ENCODE data around the gene XYLT1.

XYLT1 gene

DNA sequence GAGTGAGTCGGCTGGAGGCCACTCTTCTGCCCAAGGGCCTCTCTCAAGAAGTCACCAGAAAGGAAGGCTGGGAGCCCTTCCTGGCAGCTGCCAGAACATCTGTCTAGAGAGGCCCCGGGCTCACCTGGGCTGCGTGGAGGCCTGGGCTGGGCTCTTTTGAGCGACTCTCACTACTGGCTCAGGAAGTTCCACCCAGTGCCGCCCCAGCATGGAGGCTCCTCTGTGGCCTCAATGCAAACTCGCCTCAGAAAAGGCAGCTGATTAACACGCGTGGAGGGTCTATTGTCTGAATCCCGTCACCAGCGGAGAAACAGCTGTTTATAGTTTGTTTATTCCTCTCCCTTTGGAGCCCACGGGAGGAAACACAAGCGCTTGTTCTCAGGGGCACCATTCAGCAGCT is 25.3 kb downstream of the XYLT1 start:
- no peaks in the 10 kb centered on the region for H3K4me1 ChIP-seq (ENCODE audit: control insufficient read depth, insufficient read depth, low read depth, low read length)
- H3K9ac ChIP-seq (ENCODE audit: low read length) = no peak overlapping the region
- no peaks in the 10 kb centered on the region for H3K79me1 ChIP-seq (replicated peaks; ENCODE audit: low read length, poor library complexity, severe bottlenecking)
- H3K9me3 ChIP-seq (ENCODE audit: control insufficient read depth, low read length) = no peaks in the 10 kb centered on the region
- no peak overlapping the region for H3K4ac ChIP-seq (ENCODE audit: low read depth in 1 of 2, low read length in 2 of 2)
- no peak overlapping the region for H2BK120ac ChIP-seq (ENCODE audit: low read depth, low read length)
- no peak overlapping the region for H3K4me2 ChIP-seq (ENCODE audit: low read length, poor library complexity, severe bottlenecking)
- H2BK5ac ChIP-seq (ENCODE audit: low read depth, low read length, poor library complexity, severe bottlenecking) = no peak overlapping the region
- no peak overlapping the region for H2BK12ac ChIP-seq (ENCODE audit: low read length in 2 of 2)
- peaks cover 0 to 10% of the 10 kb centered on the region in 2 experiments for H3K36me3 ChIP-seq (ENCODE audit: control insufficient read depth in 1 of 2, insufficient read depth in 2 of 2, low read depth in 1 of 2, low read length in 2 of 2)
- no peak overlapping the region for H3K14ac ChIP-seq (ENCODE audit: low read length in 2 of 2)
- 63% methylated on average over 12 of the region's 12 CpGs for WGBS
- no peak overlapping the region for H4K8ac ChIP-seq (ENCODE audit: low read length)
- H2BK15ac ChIP-seq (ENCODE audit: low read depth, poor library complexity, severe bottlenecking) = no peak overlapping the region
- H3K27me3 ChIP-seq (ENCODE audit: control insufficient read depth in 1 of 2, insufficient read depth in 1 of 2, low read length in 2 of 2) = no peaks in the 10 kb centered on the region
- no peak overlapping the region for H2AK5ac ChIP-seq (ENCODE audit: low read length, severe bottlenecking)
- no peak for DNase-seq
- no peak overlapping the region for H2AFZ ChIP-seq (ENCODE audit: low read depth, low read length)
- no peak overlapping the region for H3K18ac ChIP-seq (ENCODE audit: low read depth in 1 of 2, low read length in 2 of 2)
- no peak overlapping the region for H3K4me3 ChIP-seq (ENCODE audit: insufficient read depth in 1 of 2, low read depth in 1 of 2, low read length in 2 of 2)
- no peak overlapping the region for H3K23ac ChIP-seq (ENCODE audit: low read length in 2 of 2)
- no peak overlapping the region for H3K27ac ChIP-seq (ENCODE audit: low read length, poor library complexity, severe bottlenecking)
- H4K91ac ChIP-seq (ENCODE audit: low read length) = no peak overlapping the region

DNA sequence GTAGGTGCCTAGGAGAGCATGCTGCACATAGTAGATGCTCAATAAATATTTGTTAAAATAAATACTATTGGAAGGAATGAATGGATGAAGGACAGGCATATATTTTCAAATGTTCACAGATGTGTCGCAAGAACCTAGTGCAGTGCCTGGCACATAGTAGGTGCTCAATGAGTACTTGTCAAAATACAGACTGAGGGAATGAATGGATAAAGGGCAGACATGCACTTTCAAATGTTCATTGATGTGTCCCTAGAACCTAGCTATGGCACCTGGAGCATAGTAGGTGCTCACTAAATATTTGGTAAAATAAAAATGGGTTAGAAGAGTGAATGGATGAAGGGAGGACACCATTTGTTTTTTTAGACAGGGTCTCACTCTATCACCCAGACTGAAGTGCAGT is 26.1 kb downstream of the XYLT1 start:
- H3K36me3 ChIP-seq (ENCODE audit: control insufficient read depth in 1 of 2, insufficient read depth in 2 of 2, low read depth in 1 of 2, low read length in 2 of 2) = peaks cover 0 to 10% of the 10 kb centered on the region in 2 experiments
- H2BK5ac ChIP-seq (ENCODE audit: low read depth, low read length, poor library complexity, severe bottlenecking) = no peak overlapping the region
- H2AK5ac ChIP-seq (ENCODE audit: low read length, severe bottlenecking) = no peak overlapping the region
- no peaks in the 10 kb centered on the region for H3K79me1 ChIP-seq (replicated peaks; ENCODE audit: low read length, poor library complexity, severe bottlenecking)
- no peaks in the 10 kb centered on the region for H3K4me1 ChIP-seq (ENCODE audit: control insufficient read depth, insufficient read depth, low read depth, low read length)
- no peak overlapping the region for H3K14ac ChIP-seq (ENCODE audit: low read length in 2 of 2)
- H2BK120ac ChIP-seq (ENCODE audit: low read depth, low read length) = no peak overlapping the region
- no peak overlapping the region for H3K4me3 ChIP-seq (ENCODE audit: insufficient read depth in 1 of 2, low read depth in 1 of 2, low read length in 2 of 2)
- H2BK12ac ChIP-seq (ENCODE audit: low read length in 2 of 2) = no peak overlapping the region
- H3K9ac ChIP-seq (ENCODE audit: low read length) = no peak overlapping the region
- no peak overlapping the region for H2BK15ac ChIP-seq (ENCODE audit: low read depth, poor library complexity, severe bottlenecking)
- 96% methylated on average over 1 of the region's 1 CpG for whole genome bisulfite sequencing
- H2AFZ ChIP-seq (ENCODE audit: low read depth, low read length) = no peak overlapping the region
- H3K9me3 ChIP-seq (ENCODE audit: control insufficient read depth, low read length) = no peaks in the 10 kb centered on the region
- H3K27me3 ChIP-seq (ENCODE audit: control insufficient read depth in 1 of 2, insufficient read depth in 1 of 2, low read length in 2 of 2) = no peaks in the 10 kb centered on the region
- H3K4me2 ChIP-seq (ENCODE audit: low read length, poor library complexity, severe bottlenecking) = no peak overlapping the region
- no peak for DNase-seq
- H3K4ac ChIP-seq (ENCODE audit: low read depth in 1 of 2, low read length in 2 of 2) = no peak overlapping the region
- no peak overlapping the region for H3K18ac ChIP-seq (ENCODE audit: low read depth in 1 of 2, low read length in 2 of 2)
- H3K23ac ChIP-seq (ENCODE audit: low read length in 2 of 2) = no peak overlapping the region
- H4K91ac ChIP-seq (ENCODE audit: low read length) = no peak overlapping the region
- H4K8ac ChIP-seq (ENCODE audit: low read length) = no peak overlapping the region
- H3K27ac ChIP-seq (ENCODE audit: low read length, poor library complexity, severe bottlenecking) = no peak overlapping the region

DNA sequence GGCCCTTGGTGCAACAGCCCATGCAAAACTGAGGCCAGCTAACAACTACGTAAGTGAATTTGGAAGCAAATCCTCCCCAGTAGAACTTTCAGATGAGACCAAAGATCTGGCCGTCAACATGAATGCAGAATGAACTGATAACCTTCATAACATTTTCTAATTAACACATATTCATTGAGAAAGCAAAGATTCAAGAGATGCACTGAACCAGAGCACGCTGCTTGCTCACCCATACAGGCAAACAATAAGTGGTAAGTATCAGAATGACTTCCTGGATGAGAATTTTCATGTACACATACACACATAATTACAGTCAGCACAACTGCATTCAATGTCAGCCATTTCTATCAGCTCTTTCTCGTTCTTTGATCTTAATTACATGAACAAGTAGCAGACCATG is 30.6 kb downstream of the XYLT1 start:
- Histone ChIP-seq H3K4me3 (ENCODE audit: insufficient read depth in 1 of 2, low read depth in 1 of 2, low read length in 2 of 2) (no peak overlapping the region), H4K8ac (ENCODE audit: low read length) (no peak overlapping the region), H3K9ac (ENCODE audit: low read length) (no peak overlapping the region), H2AK5ac (ENCODE audit: low read length, severe bottlenecking) (no peak overlapping the region), H2BK5ac (ENCODE audit: low read depth, low read length, poor library complexity, severe bottlenecking) (no peak overlapping the region), H3K79me1 (replicated peaks; ENCODE audit: low read length, poor library complexity, severe bottlenecking) (no peaks in the 10 kb centered on the region), H2BK120ac (ENCODE audit: low read depth, low read length) (no peak overlapping the region), H3K27me3 (ENCODE audit: control insufficient read depth in 1 of 2, insufficient read depth in 1 of 2, low read length in 2 of 2) (no peaks in the 10 kb centered on the region), H3K23ac (ENCODE audit: low read length in 2 of 2) (no peak overlapping the region), H2BK15ac (ENCODE audit: low read depth, poor library complexity, severe bottlenecking) (no peak overlapping the region), H3K9me3 (ENCODE audit: control insufficient read depth, low read length) (no peaks in the 10 kb centered on the region), H3K36me3 (ENCODE audit: control insufficient read depth in 1 of 2, insufficient read depth in 2 of 2, low read depth in 1 of 2, low read length in 2 of 2) (no peaks in the 10 kb centered on the region), H3K4me1 (ENCODE audit: control insufficient read depth, insufficient read depth, low read depth, low read length) (no peaks in the 10 kb centered on the region), H3K4ac (ENCODE audit: low read depth in 1 of 2, low read length in 2 of 2) (no peak overlapping the region), H3K14ac (ENCODE audit: low read length in 2 of 2) (no peak overlapping the region), H3K4me2 (ENCODE audit: low read length, poor library complexity, severe bottlenecking) (no peak overlapping the region), H3K27ac (ENCODE audit: low read length, poor library complexity, severe bottlenecking) (no peak overlapping the region), H4K91ac (ENCODE audit: low read length) (no peak overlapping the region), H2AFZ (ENCODE audit: low read depth, low read length) (no peak overlapping the region), H2BK12ac (ENCODE audit: low read length in 2 of 2) (no peak overlapping the region), H3K18ac (ENCODE audit: low read depth in 1 of 2, low read length in 2 of 2) (no peak overlapping the region)
- DNase-seq = no peak
- 39% methylated on average over 4 of the region's 4 CpGs for WGBS

DNA sequence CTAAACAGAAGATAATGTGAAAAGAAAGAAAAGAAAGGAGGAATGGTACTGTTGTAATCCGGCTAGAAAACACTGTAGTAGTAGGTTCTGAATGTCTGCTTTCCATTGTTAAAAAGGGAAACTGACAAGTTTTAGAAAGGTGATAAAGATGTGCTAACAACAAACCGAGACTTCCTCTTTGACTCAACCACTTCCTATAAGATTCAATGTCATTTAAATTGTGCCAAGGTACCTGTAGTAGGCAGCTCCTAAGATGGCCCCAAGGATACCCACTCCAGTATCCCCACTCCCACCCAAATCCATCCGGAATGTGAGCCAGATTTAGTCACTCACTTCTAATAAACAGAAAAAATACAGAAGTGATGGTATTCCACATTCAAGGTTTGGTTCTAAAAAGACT is 31.2 kb downstream of the XYLT1 start:
- Histone ChIP-seq H3K9me3 (ENCODE audit: control insufficient read depth, low read length) (no peaks in the 10 kb centered on the region), H3K4me3 (ENCODE audit: insufficient read depth in 1 of 2, low read depth in 1 of 2, low read length in 2 of 2) (no peak overlapping the region), H4K8ac (ENCODE audit: low read length) (no peak overlapping the region), H3K4me1 (ENCODE audit: control insufficient read depth, insufficient read depth, low read depth, low read length) (no peaks in the 10 kb centered on the region), H2BK120ac (ENCODE audit: low read depth, low read length) (no peak overlapping the region), H2BK5ac (ENCODE audit: low read depth, low read length, poor library complexity, severe bottlenecking) (no peak overlapping the region), H2AK5ac (ENCODE audit: low read length, severe bottlenecking) (no peak overlapping the region), H3K23ac (ENCODE audit: low read length in 2 of 2) (no peak overlapping the region), H3K4ac (ENCODE audit: low read depth in 1 of 2, low read length in 2 of 2) (no peak overlapping the region), H3K4me2 (ENCODE audit: low read length, poor library complexity, severe bottlenecking) (no peak overlapping the region), H3K18ac (ENCODE audit: low read depth in 1 of 2, low read length in 2 of 2) (no peak overlapping the region), H2BK15ac (ENCODE audit: low read depth, poor library complexity, severe bottlenecking) (no peak overlapping the region), H3K79me1 (replicated peaks; ENCODE audit: low read length, poor library complexity, severe bottlenecking) (no peaks in the 10 kb centered on the region), H3K36me3 (ENCODE audit: control insufficient read depth in 1 of 2, insufficient read depth in 2 of 2, low read depth in 1 of 2, low read length in 2 of 2) (no peaks in the 10 kb centered on the region), H3K27me3 (ENCODE audit: control insufficient read depth in 1 of 2, insufficient read depth in 1 of 2, low read length in 2 of 2) (no peaks in the 10 kb centered on the region), H4K91ac (ENCODE audit: low read length) (no peak overlapping the region), H2AFZ (ENCODE audit: low read depth, low read length) (no peak overlapping the region), H2BK12ac (ENCODE audit: low read length in 2 of 2) (no peak overlapping the region), H3K14ac (ENCODE audit: low read length in 2 of 2) (no peak overlapping the region), H3K9ac (ENCODE audit: low read length) (no peak overlapping the region), H3K27ac (ENCODE audit: low read length, poor library complexity, severe bottlenecking) (no peak overlapping the region)
- DNase-seq = no peak
- WGBS = 41% methylated on average over 2 of the region's 3 CpGs

Data from mesenchymal stem cell (in vitro differentiated cells and primary cell).